Epithelial cell of prostate (primary cell): Measurements from ENCODE around the gene RNF157.

Source experiments
- DNase-seq: peaks from one replicate; pipeline ENCODE4 v3.0.0-alpha.2; 2011; ENCODE audit warnings: low read depth, low spot score
- H3K27ac ChIP-seq: fragments of 450-650 bp; 2 replicates; pipeline ENCODE4 v1.5.1; 2017; ENCODE audit warnings: mild to moderate bottlenecking

The RNF157 gene

DNA sequence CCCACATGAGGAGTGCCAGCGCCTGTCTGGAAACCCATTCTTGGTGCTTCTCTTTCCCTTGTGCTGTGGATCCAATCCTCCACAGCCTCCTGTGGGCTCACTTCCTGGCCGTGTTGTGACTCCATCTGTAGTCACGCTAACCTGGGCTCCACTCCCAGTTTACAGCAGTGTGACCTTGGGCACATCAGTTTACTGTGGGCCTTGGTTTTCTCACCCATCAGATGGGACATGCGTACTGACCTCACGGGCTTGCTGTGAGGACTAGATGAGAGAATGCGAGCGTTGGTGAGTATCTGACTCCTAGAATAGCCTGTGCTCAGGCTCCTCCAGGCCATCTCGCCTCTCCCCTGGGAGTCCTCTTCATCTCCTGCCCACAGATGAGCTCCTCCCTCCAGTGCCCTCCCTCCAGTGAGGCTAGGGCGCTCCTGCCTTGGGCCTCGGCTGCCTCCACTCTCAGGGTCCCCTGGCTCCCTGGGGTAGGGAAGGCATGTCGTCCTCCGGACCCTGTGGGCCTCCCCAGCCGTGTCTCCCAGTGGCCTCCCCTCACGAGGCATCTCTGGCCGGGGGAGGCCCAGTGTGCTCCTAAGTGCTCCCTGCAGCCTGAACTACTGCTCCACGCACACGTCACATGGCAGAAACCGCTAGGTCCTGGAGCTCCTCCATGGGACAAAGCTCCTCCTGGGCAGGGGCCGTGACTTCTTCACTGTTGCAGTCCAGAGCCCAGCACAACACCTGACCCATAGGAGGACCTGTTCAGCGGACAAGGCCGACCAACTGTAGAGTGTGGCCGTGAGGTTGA lies 94.0 kb downstream of the RNF157 start:
- DNase-seq, result no peak
- no peak overlapping the region for H3K27ac ChIP-seq

DNA sequence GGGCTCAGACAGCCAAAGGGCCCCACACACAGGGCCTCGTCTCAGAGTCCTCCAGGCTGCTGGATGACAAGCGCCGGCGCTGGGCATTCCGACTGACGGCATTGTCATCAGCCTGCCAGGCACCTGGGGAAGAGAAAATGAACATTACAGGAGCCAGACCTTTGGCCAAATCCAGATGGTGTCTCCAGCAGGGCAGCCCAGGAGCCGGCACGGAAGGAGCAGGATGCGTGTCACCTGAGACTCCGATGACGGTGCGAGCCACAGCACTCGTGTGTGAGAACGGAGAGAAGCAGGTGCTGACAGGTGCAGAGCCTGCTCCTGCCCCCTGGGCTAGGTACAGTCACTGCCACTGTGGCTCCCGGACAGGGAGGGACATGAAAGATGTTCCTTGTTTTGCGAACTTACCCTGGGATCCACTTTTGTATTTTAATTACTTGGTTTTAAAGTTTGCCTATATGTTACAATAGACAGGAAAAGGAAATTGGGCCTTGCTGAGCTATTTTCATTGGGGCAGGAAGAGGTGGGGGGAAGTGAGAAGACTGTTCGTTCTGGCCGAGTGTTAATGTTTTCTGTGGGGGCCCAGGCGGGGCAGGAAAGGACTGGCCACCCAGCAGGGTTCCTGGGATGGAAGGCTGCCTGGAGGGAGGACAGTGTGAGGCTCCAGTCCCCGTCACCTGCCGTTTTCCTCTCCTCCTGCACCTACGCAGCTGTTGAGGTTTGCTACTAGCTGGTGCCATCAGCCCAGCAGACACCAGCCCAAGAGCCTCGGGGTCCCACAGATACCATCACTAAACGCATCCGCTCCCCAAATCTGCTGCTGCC lies 94.9 kb downstream of the RNF157 start:
- H3K27ac ChIP-seq, result no peak overlapping the region
- no peak for DNase-seq

- H3K27ac ChIP-seq, result no peak overlapping the region
- DNase-seq, result no peak
These were observed 97.7 kb downstream of the RNF157 start for GRCh38 chr17:76142585-76143041.

- H3K27ac ChIP-seq, result no peak overlapping the region
- DNase-seq, result no peak
These were observed 98.2 kb downstream of the RNF157 start for GRCh38 chr17:76142039-76142584.

DNA sequence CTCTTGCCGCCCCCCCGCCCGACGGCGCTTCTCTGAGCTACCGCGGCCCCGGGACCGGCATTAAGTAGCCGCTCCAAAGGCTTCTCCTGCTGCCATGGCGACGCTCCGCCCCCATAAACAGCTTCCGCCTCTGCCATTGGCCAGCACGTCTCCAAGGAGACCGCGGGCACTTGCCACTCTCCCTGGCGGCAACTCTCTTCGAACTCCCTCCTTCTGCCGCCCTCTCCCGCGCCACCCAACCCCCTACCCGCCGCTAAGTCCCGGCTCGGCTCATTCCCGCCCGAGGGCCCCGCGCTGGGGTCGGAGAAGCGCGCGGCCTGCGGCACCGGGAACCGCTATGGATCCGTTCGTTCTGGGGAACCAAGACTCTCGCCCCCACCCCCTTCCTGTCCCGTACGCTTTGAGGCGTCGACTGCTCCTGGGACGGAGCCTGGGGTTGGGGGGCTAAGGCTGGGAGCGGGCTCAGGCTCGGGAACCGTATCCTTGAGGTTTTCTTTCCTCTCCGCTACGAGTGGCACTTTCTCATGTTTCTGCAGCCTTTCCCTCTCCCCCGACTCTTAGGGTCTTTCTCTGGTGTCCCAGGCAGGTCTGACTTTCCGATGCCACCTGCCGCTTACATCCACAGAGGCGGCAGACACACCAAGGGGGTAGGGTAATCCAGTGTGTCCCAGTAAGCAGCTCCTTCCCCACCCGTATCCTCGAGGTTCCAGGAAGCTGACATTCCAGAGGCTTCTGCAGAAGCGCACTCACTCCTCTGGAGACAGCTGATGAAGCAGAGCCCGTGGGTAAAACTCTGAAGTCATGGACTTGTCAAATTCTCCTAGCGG lies 98.9 kb downstream of the RNF157 start, which contains the start of gene FOXJ1:
Gene FOXJ1 (minus strand): TSS at position 34 of the 827 bp plus-strand sequence. CDS start 850 bp downstream, outside the sequence.
- no peak within 1 kb of the TSS for H3K27ac ChIP-seq
- no peak for DNase-seq

DNA sequence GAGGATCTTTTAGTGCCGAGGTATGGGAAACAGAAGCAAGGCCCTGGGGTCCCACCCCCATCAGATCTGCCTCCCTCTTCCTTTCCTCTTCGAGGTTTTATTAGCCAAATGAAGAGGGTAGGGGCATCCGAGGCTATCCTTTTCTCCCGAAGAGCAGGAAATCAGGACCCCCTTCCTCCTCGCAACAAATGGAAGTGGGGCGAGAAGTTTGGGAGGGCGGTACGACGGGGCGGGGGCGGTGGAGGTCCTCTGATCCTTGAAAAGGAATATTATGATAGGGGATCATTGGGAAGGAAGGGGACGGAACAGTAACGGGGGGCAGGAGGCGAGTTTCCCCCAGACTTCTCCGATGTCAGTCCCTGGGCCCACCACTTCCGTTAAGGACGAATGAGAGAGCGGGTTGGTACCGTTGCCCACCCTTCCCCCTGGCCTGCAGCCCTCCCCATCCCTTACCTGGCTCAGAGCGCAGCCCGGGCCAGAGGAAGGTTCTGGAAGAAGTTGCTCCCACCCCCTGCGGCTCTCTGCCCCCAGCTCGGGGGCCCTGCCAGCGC lies 99.6 kb downstream of the RNF157 start:
- DNase-seq, result no peak
- H3K27ac ChIP-seq, result no peak overlapping the region

GRCh38 chr17:76139801-76140660 lies 100.3 kb downstream of the RNF157 start:
- no peak for DNase-seq
- no peak overlapping the region for H3K27ac ChIP-seq

DNA sequence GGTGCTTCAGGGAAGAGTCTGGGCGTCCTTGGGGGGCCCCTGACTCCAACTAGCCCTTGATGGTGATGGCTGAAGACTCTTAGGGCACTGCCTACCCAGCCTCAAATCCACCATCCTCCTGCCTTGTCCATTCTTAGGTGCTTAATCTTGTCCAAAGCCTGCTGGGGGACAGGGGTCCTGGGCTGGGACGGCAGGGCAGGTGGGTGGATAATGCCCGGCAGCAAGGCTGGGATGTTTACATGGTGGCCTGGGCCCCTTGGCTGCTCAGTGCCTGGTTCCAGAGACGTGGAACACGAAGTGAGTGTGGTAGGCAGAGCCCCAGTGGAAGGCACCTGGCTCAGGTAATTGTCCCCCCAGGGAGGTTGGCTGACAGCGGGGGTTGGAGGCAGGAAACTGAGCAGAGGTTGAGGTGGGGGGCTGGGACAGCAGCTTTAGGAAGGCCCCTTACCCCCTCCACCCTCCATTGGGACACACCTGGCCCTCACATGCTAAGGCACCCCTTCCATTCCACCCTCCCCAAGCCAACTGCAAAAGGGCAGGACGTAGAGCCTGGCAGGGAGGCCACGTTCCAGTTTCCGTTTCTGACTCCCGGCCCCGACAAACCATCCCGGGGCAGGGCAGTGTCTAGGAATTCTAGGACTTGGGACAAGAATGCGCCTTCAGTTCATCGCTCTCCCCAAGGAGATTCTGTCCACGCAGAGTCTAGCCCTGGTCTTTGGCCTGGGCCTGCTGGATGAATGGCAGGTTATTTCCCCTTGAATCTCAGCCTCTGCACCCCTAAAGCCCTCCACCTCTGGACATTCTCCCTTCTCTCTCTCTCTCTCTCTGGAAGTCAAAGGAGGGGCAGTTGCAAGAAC lies 101.2 kb downstream of the RNF157 start:
- no peak for DNase-seq
- H3K27ac ChIP-seq, result no peak overlapping the region

- no peak for DNase-seq
These were observed 101.9 kb downstream of the RNF157 start for GRCh38 chr17:76138234-76138895.

DNA sequence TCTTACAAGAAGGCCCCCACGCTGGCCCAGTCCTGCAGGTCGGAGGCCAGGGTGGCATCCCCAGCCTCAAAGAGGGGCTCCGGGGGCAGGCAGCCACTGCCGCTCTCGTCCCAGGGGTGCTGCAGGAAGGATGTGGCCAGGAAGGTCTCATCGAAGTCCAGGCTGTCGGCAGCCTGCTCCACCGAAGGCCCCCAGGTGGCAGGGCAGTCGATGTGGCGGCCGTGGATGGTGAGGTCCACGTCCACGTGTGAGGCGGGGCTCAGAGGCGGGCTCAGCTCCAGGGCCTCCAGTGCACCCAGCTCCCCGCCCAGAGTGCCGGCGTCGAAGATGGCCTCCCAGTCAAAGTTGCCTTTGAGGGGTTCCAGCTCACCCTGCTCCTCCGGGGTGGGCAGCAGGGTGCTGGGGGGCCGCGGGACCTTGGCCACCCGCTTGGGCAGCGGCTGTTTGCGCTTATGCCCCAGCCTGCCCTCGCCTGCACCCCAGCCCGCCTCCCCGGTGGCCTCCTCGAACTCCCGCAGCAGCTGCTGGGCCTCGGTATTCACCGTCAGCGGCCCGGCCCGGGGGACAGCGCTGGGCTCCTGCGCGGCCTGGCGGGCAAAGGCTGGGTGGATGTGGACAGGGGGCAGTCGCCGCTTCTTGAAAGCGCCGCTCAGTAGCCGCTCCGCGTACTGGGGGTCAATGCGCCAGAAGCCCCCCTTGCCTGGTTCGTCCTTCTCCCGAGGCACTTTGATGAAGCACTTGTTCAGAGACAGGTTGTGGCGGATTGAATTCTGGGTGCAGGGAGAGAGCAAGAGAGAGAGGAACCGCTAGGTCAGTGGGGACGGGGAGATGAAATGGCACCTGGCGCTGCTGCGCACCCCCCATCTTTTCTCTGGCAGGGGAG lies 102.7 kb downstream of the RNF157 start:
- DNase-seq, result no peak
- H3K27ac ChIP-seq, result no peak overlapping the region

More at GRCh38 chr17:76138234-76138895, 101.9 kb downstream of the RNF157 start:
- H3K27ac ChIP-seq, result no peak overlapping the region

- no peak for DNase-seq
- no peak overlapping the region for H3K27ac ChIP-seq
These were observed 103.3 kb downstream of the RNF157 start for GRCh38 chr17:76137001-76137350.

DNA sequence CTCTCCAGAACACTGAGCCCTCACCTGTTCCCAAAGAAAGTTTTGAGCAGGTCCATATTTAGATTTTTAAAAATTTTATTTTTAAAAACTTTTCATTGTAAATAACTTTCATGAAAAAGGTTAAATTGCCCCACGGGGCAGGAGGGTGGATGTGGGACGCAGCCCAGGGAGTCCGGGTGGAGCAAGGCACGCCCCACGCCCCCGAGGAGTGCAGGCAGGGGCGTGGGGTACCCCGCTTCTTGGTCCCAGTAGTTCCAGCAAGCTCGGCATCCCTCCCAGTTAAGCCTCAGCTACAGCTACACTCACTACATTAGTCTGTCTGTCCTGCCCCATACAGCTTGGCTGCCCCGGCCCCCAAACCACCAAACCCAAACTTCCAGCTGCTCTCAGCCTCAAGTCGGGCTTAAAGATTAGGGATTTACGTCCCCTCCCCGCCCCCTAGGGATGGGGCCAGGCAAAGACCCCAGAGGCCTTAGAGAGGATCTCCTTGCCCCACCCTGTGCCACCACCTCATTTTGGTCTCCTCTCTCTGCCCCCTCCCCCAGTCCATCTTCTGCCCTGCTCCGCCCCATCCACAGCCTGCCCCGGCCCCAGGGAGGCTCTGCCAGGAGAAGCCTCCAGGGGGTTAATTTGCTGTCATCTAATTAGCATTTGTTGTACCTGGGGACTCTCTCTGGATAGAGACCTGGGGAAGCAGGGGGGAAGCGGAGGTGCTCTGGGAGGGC lies 103.9 kb downstream of the RNF157 start:
- no peak overlapping the region for H3K27ac ChIP-seq
- DNase-seq, result no peak

GRCh38 chr17:76135810-76136188 lies 104.5 kb downstream of the RNF157 start:
- no peak overlapping the region for H3K27ac ChIP-seq
- DNase-seq, result no peak

GRCh38 chr17:76134911-76135809 lies 105.1 kb downstream of the RNF157 start:
- H3K27ac ChIP-seq, result no peak overlapping the region
- no peak for DNase-seq
